HG03439 (cell line): ENCODE results near the gene CCL4L2.
"Not testable (repeated sequence)": the region's sequence is repeated elsewhere in the genome, so short reads cannot be mapped to it uniquely, and the experiment has no call there.

Experiments used
- ATAC-seq: cut with Tn5 transposase; IDR thresholded peaks from one replicate; pipeline ENCODE4 v1.9.1; 2021; ENCODE audit warnings: mild to moderate bottlenecking, moderate library complexity; ENCODE audit not compliant: unreplicated experiment

Gene CCL4L2

DNA sequence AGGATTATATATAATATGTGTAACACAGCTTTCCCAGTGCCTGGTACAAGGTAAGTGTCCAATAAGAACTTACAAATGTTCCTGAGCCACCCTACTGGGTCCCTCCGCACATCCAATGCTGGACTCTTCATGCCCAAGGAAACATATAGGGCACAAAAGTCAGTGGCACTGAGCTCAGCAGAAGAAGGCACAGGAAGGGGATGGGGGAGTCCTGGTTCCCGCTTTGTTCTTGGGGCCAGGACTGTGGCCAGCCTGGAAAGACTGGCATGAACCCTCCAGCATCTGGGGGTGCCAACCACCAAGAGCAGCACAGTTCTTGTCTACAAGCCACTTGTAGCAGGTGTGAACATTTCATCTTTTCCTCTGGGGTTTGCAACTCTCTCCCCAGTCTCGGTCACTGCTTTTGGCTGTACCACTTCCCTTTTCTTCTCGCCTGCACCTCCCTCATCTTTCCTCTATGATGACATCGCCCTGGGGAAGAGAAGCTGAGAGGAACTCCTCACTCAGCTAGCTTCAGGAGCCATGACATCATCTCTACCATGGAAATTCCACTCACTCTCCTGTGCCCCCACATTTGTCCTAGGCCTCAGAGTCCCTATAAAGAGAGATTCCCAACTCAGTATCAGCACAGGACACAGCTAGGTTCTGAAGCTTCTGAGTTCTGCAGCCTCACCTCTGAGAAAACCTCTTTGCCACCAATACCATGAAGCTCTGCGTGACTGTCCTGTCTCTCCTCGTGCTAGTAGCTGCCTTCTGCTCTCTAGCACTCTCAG is at the start of gene CCL4L2:
Gene CCL4L2 (plus strand): TSS at position 625 of the 773 bp plus-strand sequence.
- peak; percentile 65 for ATAC-seq

DNA sequence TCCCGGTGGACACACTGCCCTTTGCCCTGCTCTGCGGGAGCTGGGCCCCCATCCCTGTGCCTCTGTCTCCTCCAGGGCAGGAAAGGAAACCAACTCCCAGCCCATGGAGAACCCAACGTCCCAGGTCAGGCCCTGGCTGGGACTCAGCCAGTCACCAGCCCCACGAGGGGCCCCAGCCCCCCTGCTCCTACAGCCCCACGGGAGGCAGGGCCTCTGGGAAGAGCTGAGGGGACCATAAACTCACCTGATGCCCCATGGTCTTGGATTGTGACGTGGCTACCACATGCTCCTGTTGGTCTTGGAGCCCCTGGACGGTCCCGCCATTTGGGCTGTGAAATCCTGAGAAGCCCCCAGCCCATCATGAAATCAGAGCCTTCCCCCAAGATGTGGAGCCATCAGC is 42.0 kb upstream of the CCL4L2 start:
- not testable (repeated sequence) for ATAC-seq

DNA sequence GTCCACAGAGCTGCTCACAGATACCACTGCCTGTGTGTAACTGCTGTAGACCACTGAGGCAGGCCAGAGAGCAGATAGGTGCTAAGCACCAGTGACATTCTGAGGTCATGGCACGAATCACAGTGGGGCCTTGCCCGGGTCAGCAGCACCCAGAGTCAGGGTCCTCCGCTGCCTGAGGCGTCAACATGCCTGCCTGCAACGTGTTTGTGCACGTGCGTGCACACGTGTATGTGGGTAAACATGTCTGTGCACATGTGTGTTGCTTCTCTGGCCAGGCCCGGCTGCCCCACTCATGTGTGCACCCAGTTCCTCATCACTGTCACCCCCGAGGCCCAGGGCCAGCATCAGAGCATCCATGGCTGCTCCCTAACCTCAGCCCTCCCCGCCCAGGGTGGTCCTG is 34.3 kb upstream of the CCL4L2 start, which contains the start of gene TBC1D3B:
Gene TBC1D3B (minus strand): TSS at position 101 of the 400 bp plus-strand sequence. CDS start 1,586 bp downstream, outside the sequence.
- not testable (repeated sequence) for ATAC-seq

DNA sequence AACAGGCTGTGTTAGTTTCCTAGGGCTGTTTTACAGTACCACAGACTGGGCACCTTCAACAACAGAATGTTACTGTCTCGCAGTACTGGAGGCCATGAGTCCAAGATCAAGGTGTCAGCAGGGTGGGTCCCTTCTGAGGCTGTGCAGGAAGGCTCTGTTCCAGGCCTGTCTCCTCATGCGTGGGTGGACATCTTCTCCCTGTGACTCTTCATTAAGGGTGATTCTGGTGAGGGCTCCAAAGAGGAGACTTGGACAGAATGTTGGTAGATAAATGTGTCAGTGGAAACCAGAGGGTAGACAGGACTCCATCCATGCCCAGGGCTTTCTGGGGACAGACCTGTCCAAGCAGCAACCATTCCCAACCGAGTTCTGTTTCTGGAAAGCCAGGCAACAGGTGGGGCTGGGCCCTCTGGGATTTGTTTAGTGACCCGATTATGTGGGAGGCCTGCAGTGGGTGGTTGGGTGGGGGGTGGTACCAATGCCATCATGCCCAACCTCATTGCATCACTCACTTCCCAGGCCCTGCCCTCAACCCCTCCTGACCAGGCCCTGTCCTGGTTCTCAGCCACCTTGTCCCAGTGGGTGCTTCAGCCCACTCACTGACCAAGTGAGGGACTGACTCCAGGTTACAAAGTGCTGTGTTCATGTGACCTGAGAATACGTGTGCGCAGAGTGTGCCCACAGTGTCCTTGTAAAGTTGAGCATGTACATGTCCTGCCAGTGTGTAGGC is 29.3 kb upstream of the CCL4L2 start:
- not testable (repeated sequence) for ATAC-seq

DNA sequence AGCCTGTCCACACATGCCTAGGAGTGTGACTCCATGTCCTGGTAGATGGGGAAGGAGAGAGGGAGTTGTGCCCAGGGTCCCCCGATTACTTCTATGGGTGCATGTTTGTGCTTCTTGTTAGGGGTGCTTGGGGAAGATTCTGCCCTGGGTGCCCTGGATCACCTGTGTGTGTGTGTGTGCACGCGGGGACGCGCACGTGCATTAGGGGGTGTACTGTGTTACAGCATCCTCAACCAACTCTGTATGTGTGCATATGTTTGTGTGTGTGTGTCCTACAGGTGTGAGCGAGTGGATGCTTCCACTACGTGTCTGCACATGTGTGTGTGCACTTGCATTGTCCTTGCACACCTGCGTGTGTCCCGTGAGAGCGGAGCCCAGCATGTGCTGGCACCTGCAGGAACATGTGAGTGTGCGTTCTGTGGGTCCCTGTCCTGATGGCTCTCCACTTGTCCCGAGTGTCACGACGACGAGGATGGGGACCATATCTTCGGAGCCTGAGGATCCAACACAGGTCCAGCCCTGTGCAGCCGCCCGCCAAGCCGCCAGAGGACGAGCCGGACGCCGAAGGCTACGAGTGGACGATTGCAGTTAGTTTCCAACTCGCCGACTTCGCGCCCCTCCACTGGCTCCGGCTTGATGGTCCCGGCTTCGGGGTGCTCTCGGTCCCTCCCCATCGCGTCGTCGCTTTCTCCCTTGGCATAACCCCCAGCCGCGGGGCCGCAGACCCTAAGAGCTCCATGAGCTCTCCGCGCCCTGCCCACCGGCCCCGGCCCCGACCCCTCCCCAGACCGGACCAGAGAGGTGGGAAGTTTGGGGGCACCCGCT is 28.5 kb upstream of the CCL4L2 start:
- ATAC-seq, result no peak

DNA sequence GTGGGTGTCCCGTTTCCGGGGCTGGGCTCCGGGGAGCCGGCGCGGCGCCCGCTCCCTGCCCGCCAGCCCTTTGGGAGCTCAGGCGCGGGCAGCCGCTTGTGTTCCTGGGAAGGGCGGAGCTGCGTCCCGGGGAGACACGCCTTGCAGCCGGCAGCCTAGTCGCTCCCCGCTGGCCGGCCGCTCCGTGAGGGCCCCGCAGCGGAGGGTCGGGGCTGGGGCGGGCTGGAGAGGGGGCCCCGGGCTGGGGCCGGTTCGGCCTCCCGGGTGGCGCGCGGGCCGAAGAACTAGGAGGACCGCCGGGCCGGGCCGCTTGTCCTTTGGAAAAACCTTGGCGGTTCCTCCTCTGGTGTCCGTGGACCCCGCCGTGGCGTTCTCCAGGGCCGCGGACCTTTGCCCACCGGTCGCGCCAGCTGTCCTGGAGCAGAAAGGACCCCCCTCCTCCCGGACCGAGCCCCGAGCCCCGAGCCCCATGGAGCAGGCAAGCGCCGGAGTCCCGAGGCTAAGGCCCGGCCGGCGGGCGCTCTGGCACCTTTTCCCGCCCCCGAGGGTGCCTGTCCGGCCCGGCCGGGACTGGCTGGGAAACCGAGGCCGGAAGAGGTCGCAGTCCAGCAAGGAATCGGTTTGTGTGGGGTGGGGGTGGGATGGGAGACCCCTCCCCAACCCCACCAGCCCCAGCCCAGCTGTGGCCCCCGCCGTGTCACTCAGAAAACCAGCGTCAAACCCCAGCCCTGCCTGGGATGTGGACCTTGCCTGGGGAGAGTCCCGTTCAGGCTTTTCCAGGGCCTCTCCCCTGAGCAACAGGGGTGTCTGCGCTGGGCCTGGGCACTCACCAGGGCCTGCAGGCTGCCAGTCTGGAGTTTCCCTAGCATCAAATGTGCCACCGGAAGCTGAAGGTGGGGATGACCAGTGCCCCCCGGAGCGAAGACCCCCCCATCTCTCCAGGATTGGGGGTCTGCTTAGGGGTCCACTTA is 27.6 kb upstream of the CCL4L2 start:
- ATAC-seq, result no peak

DNA sequence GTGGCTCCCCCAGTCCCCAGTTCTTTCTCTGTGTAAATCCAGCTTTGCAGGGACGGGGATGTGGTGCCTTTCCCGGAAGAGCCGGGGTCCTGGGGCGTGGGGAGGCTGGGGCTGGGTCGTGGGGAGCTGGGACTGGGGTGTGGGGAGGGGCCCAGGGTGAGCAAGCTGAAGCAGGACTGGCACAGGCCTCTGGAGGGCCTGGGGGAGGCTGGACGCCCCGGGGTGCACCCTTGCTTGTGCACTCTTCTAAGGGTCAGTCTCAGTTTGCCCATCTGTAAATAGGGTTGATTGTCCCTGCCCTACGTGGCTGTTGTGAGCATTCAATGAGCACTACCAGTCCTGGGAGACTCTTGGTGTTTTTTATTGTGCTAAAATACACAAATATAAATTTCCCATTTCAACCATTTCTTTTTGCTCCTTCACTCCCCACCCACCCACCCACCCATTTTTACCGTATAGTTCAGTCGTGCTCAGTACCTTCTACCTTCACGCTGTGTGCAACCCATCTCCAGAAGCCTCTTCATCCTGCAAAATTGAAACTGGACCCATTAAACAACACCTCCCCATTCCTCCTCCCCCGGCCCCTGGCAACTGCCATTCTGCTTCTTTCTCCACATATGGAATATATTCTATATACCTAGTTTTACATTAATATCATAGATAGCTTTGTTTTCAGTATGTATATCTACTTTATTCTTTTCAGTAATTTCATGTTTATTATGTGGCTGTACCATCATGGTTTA is 26.7 kb upstream of the CCL4L2 start:
- ATAC-seq, result no peak

DNA sequence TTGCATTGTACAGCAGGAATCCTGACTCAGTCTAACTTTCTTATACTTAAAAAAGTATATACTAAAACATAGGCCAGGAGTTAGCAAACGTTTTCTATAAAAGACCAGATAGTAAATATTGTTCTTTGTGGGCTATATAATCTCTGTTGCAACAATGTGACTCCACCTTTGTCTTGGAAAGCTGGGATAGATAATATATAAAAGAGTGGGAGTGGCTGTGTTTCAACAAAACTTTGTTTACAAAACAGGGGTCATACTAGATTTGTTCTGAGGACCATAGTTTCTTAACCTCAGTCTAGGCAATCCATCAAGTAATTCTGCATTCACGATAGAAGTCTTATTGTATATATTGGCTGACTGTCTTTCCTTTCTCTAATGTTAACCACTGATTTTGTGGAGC is 25.4 kb upstream of the CCL4L2 start:
- ATAC-seq, result no peak

DNA sequence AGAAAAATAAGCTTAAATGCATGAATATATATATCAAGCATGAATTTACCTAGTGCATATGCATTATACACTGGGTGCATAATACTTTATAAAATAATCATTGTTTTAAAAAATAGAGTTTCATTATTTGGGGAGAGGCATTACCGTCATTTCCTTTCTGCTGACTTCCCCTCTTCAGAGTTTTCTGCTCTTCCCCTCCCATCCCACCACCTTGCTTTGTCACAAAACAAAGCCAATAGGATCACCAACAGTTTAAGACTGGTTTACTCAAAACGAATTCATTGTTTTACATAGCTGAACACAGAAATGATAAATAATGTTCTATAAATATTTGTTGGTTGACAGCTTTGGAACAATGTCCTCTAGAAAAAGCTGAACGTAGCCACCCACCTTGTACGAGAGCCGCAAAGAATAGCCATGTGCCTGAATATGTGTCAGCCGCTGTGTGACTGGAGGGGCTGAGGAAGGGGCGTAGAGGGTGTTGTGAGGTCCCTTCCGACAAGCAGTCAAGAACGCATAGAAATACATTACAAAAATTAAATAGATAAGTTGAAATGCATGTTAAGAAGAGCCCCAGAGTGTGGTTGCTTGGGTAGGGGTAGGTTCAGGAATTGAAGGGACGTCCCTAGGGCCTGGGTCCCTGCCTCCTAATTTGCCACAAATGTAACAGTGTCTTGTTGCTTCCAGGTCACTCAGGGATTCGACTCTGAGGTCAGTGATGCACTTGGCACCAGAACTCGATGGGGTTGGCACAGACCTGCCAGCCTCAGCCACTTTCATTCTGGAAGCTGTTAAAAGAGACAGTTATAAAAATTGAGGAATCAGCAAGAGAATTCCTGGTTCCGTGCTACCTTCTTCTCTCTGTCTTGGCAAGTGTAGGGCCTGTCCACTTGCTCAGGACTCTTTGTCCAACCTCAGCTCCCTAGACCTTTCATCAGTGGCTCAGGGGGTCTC is 23.8 kb upstream of the CCL4L2 start:
- not testable (repeated sequence) for ATAC-seq

DNA sequence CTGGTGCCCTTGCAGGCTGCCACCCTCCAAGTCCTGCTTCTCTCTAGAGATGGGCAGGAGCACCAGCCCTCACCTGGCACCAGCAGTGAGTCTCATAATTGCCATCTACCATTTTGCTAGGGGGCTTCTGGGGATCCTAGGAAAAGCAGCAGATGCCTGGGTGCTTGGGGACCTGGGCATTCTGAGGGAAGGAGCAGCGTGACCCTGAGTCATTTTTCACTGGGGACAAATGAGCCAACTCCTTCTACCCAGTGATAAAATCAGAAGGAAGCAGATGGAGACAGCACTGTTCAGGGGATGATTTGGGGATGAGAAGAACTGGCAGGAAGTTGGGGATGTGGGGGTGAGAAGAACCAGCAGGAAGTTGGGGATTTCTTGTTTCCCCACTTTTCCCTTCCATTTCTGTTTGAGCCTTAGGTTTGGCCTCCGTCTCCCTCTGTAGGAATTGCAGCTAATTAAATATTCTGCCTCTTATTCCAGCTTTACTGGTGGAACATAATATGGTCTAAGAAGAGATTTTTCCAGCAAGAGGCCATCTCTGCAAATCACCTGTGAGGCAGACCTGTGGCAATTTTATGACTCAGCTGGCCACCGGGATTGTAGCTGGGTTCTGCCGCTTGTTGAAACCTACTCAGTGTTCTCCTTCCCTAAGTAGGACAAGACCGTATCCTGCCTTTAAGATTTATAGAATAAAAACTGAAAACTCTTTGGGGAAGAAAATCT is 22.8 kb upstream of the CCL4L2 start:
- not testable (repeated sequence) for ATAC-seq

DNA sequence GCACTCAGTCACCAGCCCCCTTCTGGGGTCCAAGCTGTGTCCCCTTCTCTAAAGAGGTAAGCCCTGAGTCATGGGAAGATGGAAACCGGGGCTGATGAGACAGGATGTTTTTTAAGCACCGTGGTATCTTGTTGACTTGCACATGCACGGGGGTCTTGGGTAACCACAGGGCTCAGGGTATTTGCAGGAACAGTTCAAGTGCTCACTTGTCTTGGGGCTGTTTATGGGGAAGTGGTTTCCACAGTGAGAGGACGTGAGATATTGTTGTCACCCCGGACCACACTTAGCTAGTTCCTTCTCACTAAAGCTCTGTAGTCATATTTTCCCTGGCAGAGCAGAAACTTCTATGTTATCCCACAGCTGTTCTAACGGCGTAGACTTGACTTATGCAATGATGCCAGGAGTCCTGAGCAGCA is 22.0 kb upstream of the CCL4L2 start:
- no peak for ATAC-seq

DNA sequence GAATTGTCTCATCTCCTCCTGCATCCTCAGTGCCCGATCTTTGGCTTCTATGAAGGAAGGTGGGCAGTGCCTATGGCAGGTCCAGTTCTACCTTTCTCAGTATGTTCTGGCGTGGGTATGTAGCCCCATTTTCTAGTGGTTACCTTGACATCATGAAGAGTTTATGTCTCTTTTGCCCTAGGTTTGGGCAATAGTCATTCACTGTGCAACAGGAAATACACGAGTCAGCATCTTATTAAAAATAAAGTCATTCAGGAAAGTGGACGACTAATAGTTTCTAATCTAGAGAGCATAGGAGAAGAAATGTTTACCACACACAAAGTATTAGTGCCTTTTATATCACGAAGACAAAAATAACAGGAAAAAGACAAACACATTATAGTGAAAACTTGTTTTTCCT is 20.9 kb upstream of the CCL4L2 start:
- ATAC-seq, result not testable (repeated sequence)

DNA sequence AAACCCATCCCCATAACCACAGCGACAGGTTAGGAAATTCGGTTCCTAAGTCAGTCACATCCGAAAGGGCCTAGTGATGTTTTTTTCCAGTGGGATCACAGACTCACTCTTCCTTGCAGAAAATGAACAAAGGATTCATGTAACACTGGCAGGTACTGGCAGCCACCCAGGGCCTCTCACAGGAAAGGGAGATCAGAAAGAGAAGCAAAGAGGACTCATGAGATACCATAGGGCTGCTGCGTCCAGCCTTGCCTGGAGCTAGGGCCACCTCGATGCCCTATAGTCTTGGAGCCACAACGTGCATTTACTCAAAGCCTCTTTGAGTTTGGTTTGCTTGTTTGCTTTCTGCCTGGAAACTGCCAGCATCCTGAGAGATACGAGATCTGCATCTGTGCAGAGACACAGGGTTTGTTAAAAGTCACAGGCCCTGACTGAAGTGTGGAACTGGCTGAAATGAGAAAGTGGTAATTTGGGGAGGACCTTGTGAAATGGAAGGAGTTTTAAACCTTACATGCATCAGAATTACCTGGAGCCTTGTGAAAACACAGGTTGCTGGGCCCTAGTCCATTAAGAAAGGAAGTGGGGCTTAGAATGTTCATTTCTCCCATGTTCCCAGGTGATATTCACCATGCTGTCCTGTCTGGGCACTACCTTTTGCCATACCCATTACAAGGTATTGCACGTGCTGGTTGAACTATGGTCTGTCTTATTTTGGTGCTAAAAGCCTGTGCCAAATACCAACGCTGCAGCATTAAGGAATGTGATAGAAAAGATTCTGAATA is 20.1 kb upstream of the CCL4L2 start:
- not testable (repeated sequence) for ATAC-seq

DNA sequence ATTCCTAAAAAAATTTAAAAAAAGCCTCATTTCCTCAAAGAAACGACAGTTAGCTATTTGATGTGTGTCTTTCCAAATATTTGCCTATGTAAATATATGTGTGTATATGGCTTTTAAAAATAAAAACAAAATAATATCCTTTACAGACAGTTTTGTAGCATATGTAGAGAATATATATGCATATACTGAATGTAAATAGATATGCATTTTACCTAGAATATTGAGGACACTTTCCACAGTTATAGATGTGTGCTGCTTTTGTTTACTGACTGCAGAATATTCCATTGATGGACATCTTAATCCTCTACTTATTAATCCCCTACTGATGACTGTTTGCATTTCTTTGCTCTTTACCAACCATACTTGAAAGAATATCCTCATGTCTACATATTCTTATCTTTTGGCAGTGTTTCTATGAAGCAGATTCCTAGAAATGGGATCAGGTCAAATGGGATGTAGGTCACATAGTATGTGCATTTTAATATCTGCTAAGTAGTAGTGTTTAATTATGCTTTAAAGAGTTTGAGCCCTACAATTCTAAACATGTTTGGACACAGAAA is 17.6 kb upstream of the CCL4L2 start:
- ATAC-seq, result no peak

DNA sequence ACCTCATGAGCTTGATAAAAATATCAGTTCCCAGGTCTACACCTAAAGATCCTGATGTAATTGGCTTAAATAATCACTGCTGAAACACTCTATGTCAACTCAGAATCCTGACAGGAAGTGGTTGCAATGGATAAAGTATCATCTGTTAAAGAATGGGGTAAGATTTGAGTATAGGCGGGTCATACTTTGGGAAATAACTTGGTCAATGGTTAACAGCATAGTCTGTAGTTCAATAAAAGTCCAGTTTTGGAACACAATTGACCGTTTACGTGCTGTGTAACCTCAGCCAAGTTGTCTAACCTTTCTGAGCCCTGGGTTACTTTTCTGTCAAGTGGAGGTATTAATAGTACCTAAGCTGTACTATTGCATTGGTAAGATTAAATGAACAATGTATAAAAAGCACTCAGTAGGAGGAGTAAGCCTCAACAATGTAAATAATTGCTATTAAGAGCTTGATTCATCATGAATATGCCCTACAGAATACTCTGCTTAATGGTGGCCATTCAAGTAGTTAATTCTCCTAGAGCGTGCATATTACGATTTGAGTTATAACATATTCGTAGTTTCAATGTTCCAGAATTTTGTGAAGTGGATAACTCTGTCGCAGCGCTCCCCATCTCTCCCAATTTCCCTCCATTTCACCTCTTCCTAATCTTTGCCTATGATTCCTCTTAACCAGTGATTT is 16.6 kb upstream of the CCL4L2 start:
- ATAC-seq, result not testable (repeated sequence)
